GM18526 (cell line): ENCODE results near the gene GALNT17.

Experiments used
- POLR2A ChIP-seq: IDR thresholded peaks from 3 replicates; pipeline ENCODE4 v1.6.1; 2011; ENCODE audit not compliant: insufficient read length; ENCODE audit errors: extremely low read depth

Gene GALNT17

GRCh38 chr7:71486856-71487628, 355.1 kb downstream of the GALNT17 start:
- TF ChIP-seq POLR2A, result no peak

GRCh38 chr7:71488308-71488707, 356.4 kb downstream of the GALNT17 start:
- no peak for TF ChIP-seq POLR2A

- TF ChIP-seq POLR2A, result no peak
These were observed 359.4 kb downstream of the GALNT17 start for GRCh38 chr7:71491336-71491735.

- no peak for TF ChIP-seq POLR2A
These were observed 363.9 kb downstream of the GALNT17 start for GRCh38 chr7:71495828-71496227.

- TF ChIP-seq POLR2A, result no peak
These were observed 365.5 kb downstream of the GALNT17 start for GRCh38 chr7:71497256-71497946.

GRCh38 chr7:71498381-71498780, 366.4 kb downstream of the GALNT17 start:
- no peak for TF ChIP-seq POLR2A

- no peak for TF ChIP-seq POLR2A
These were observed 372.9 kb downstream of the GALNT17 start for GRCh38 chr7:71504697-71505441.

DNA sequence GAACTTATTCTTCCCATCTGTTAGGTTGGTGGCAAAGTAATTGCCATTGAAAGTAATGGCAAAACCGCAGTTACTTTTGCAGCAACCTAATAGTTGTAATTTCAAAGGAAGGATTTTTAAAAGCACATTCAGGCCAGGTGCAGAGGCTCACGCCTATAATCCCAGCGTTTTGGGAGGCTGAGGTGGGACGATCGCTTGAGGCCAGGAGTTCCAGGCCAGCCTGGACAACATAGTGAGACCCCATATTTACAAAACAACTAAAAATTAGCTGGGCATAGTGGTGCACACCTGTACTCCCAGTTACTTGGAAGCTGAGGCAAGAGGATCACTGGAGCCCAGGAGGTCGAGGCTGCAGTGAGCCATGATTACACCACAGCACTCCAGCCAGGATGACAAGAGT, 374.9 kb downstream of the GALNT17 start:
- TF ChIP-seq POLR2A, result no peak

DNA sequence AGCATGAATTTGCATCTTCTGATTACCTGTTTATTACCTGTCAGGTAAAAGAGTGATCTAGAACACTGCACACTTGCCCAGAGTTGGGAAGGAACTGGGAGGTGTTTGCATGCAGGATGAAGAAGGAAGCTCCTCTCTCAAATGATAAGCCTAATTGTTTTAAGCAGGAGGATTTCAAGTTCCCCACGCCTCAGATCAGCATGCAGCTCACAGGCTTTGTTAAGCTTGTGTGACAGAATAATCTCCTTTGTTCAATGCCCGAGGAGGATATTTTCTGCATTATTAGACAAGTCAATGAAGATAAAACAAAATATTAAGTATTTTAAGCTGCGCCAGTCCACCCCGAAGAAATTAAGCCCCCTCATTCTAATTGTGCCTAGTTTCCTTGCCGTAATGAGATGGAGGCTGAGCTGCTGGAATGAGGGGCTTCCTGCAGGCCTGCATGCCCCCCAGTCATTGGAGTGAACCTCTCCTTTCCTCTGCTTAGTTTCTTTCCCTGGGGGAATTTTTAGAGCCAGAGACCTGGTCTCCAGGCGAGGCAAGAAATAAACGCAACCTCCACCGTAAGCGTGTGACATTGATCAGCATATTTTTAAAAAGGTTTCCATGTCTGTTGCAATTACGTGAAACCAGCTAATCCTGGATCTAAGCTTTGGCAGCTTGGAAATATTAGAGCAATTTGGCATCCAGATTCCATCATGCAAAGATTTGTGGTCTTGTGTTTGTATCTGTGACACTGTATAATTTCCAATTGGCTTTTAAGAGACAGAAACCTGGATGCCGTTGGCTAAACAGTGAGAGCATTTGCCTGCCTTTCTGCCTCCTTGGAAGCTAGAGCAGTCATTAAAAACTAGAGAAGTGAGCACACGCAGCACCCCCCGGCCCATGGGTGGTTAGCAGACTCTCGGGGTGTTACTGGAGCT, 376.0 kb downstream of the GALNT17 start:
- TF ChIP-seq POLR2A, result no peak

- no peak for TF ChIP-seq POLR2A
These were observed 377.4 kb downstream of the GALNT17 start for GRCh38 chr7:71509381-71509780.

DNA sequence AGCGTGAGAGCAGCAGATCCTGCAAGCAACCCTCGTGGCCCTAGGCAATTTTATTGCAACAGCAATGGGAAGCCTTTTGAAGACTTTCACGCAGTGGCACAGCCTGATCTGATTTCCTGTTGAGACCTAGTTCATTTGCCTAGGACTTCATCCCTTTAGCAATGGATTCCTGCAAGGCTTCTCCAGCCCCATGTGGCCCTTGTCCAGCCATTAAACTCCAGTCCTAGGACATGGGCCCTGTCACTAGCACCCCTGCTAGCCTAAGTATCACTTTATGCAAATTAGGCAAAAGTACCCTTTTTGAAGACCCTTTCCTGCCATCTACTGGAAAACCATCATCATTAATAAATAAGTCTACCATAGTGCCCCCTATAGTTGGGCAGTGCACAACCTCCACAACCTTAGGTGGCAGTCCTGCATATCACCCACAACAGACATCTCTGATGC, 379.4 kb downstream of the GALNT17 start:
- no peak for TF ChIP-seq POLR2A

GRCh38 chr7:71517940-71518699, 386.2 kb downstream of the GALNT17 start:
- TF ChIP-seq POLR2A, result no peak

GRCh38 chr7:71518880-71519279, 386.9 kb downstream of the GALNT17 start:
- TF ChIP-seq POLR2A, result no peak

GRCh38 chr7:71521506-71521905, 389.6 kb downstream of the GALNT17 start:
- TF ChIP-seq POLR2A, result no peak
